ENCODE results near the gene STRN3. TPM values are rescaled to one million over a fixed set of nuclear protein-coding genes. Genes with fewer than 3 reads are reported as not detected.

Gene STRN3
- total and polyA plus RNA-seq, 8 donors, result 7.3 to 21.5 (median 11.6) TPM

GRCh38 chr14:30993071-30993470, 33.1 kb downstream of the STRN3 start:
- Histone ChIP-seq H3K9me3 (no peaks in the 10 kb centered on the region), H3K27me3 (no peaks in the 10 kb centered on the region), H3K4me1 (peaks cover 11 to 25% (median 17%) of the 10 kb centered on the region in 3 donors), H3K4me3 (no peak overlapping the region), H3K36me3 (no peaks in the 10 kb centered on the region), H3K27ac (no peak overlapping the region)
- FAIRE-seq (no peak), DNase-seq (no peak), ATAC-seq (no peak)
- TF ChIP-seq CTCF (IDR thresholded peaks at IDR 0.05), result no peak
- intact Hi-C loops (cut with DNase I), result no loop called here

- no peak for ATAC-seq
- 79 to 100% methylated on average over 2 of the region's 2 CpGs for WGBS, 2 donors
- H3K9me3 ChIP-seq, result no peaks in the 10 kb centered on the region
- TF ChIP-seq CTCF (IDR thresholded peaks at IDR 0.05), result no peak
- DNase-seq, result no peak
- H3K4me3 ChIP-seq, result no peak overlapping the region
- H3K36me3 ChIP-seq, result no peaks in the 10 kb centered on the region
- peaks cover 11 to 29% (median 20%) of the 10 kb centered on the region in 3 donors for H3K4me1 ChIP-seq
- FAIRE-seq, result no peak
- no peaks in the 10 kb centered on the region for H3K27me3 ChIP-seq
- no peak overlapping the region for H3K27ac ChIP-seq
- intact Hi-C loops (cut with DNase I), result no loop called here
These were observed 34.8 kb downstream of the STRN3 start for GRCh38 chr14:30991408-30991807.

- ATAC-seq, result no peak
- no peaks in the 10 kb centered on the region for H3K36me3 ChIP-seq
- H3K27ac ChIP-seq, result no peak overlapping the region
- no peak overlapping the region for H3K4me3 ChIP-seq
- H3K4me1 ChIP-seq, result peaks cover 11 to 32% (median 20%) of the 10 kb centered on the region in 3 donors
- no peak for FAIRE-seq
- no peaks in the 10 kb centered on the region for H3K9me3 ChIP-seq
- intact Hi-C loops (cut with DNase I), result no loop called here
- TF ChIP-seq CTCF (IDR thresholded peaks at IDR 0.05), result no peak
- no peak for DNase-seq
- no peaks in the 10 kb centered on the region for H3K27me3 ChIP-seq
These were observed 35.4 kb downstream of the STRN3 start for GRCh38 chr14:30990770-30991169.

GRCh38 chr14:30988509-30988908, 37.7 kb downstream of the STRN3 start:
- no peak for FAIRE-seq
- H3K27me3 ChIP-seq, result no peaks in the 10 kb centered on the region
- peak in 1 of 4 donors; percentile 29 for ATAC-seq
- no peaks in the 10 kb centered on the region for H3K9me3 ChIP-seq
- H3K27ac ChIP-seq, result peak overlapping the region in 1 of 4 donors; percentile 8
- no peak overlapping the region for H3K4me3 ChIP-seq
- H3K36me3 ChIP-seq, result no peaks in the 10 kb centered on the region
- H3K4me1 ChIP-seq, result peaks cover 0 to 21% (median 9%) of the 10 kb centered on the region in 3 donors
- TF ChIP-seq CTCF (IDR thresholded peaks at IDR 0.05), result no peak
- no peak for DNase-seq
- intact Hi-C loops (cut with DNase I), result no loop called here

GRCh38 chr14:30985796-30986195, 40.4 kb downstream of the STRN3 start:
- no peak for TF ChIP-seq CTCF (IDR thresholded peaks at IDR 0.05)
- Histone ChIP-seq H3K27me3 (no peaks in the 10 kb centered on the region), H3K27ac (no peak overlapping the region), H3K4me3 (no peak overlapping the region), H3K4me1 (peaks cover 0 to 16% (median 9%) of the 10 kb centered on the region in 3 donors), H3K36me3 (no peaks in the 10 kb centered on the region), H3K9me3 (no peaks in the 10 kb centered on the region)
- DNase-seq (no peak), FAIRE-seq (no peak), ATAC-seq (no peak)
- intact Hi-C loops (cut with DNase I), result no loop called here
- 91 to 94% methylated on average over 3 of the region's 3 CpGs for WGBS, 2 donors

Data from pancreas (tissue), 10 donors.